DND-41 (cell line): ENCODE measurements around the gene CFAP61.

Experiments used
- CTCF ChIP-seq: IDR thresholded peaks from 2 replicates; pipeline ENCODE4 v1.5.1; 2012; ENCODE audit warnings: borderline replicate concordance, low read length, moderate library complexity, mild to moderate bottlenecking; ENCODE audit not compliant: poor library complexity, severe bottlenecking; ENCODE audit errors: extremely low read depth
- EZH2 ChIP-seq: IDR thresholded peaks from 3 replicates; pipeline ENCODE4 v1.6.1; 2012; ENCODE audit warnings: borderline replicate concordance, low read depth, mild to moderate bottlenecking, moderate library complexity, low read length, inconsistent platforms; ENCODE audit not compliant: severe bottlenecking

- TF ChIP-seq CTCF (no peak), EZH2 (no peak)
These were observed 223.3 kb downstream of the CFAP61 start for GRCh38 chr20:20275636-20276035.
